Mucosa of descending colon (tissue), 3 donors: ENCODE results near the gene ACSL1. TPM values are rescaled to one million over a fixed set of nuclear protein-coding genes. Genes with fewer than 3 reads are reported as not detected.

Source experiments
- ATAC-seq: fragments of 200-7000 bp; cut with Tn5 transposase; one replicate; pipeline ENCODE4 v1.9.1; 2020; ENCODE audit warnings: mild to moderate bottlenecking, moderate library complexity
- DNase-seq, 3 donors: peaks; one replicate each; pipeline ENCODE4 v3.0.0-alpha.2; 2020
- H3K36me3 ChIP-seq: fragments of 200-600 bp; one replicate; pipeline ENCODE4 v1.8.0; 2021; ENCODE audit warnings: low read depth, mild to moderate bottlenecking
- H3K4me1 ChIP-seq: fragments of 200-600 bp; one replicate; pipeline ENCODE4 v1.8.0; 2021; ENCODE audit warnings: low read depth, mild to moderate bottlenecking
- H3K4me3 ChIP-seq: fragments of 200-600 bp; one replicate; pipeline ENCODE4 v1.8.0; 2021; ENCODE audit warnings: mild to moderate bottlenecking
- H3K9me3 ChIP-seq: fragments of 200-600 bp; one replicate; pipeline ENCODE4 v1.8.0; 2021; ENCODE audit warnings: mild to moderate bottlenecking
- intact Hi-C, 2 donors: fragments of 100-400 bp; cut with DNase I in 1 of 2; cut with micrococcal nuclease in 1 of 2; formaldehyde crosslinking; loops; one replicate each; pipeline versions ENCODE4 v1.11.0 to v1.11.1; 2022; cut with DNase I, micrococcal nuclease
- total RNA-seq, 3 donors: library from RNA; stranded (reverse); fragmentation: NEBNext Ultra II Directional in 2 of 3; extraction: Animal tissue kit (Norgen Biotek cat#: 25700) in 2 of 3; gene quantifications; one replicate each; pipeline versions ENCODE4 v1.2.1 to v1.2.4, GENCODE V29; 2021 to 2023
- TF ChIP-seq, protein P1 (sequence below): fragments of 200-600 bp; IDR thresholded peaks from one replicate; pipeline ENCODE4 v1.8.0; 2022; ENCODE audit warnings: antibody characterized with exemption, mild to moderate bottlenecking
- donor health status: DM: no; HTN: no; CAD: no; lungs with moderate emphysema.
- donor health status: DM: no; HTN: no; CAD: no.
- donor health status: DM: no; HTN: yes; CAD: no.

ACSL1 gene
- total RNA-seq, 3 donors from 2014 or later: 37.4 to 51.4 (median 39.0) TPM

GRCh38 chr4:184734758-184735157 is 91.0 kb downstream of the ACSL1 start:
- no peaks in the 10 kb centered on the region for H3K4me1 ChIP-seq
- ATAC-seq (no peak), DNase-seq (no peak)
- intact Hi-C loops: no loop called here
- peak overlapping the region; percentile 62 for H3K4me3 ChIP-seq
- H3K36me3 ChIP-seq: no peaks in the 10 kb centered on the region
- TF ChIP-seq, protein P1, sequence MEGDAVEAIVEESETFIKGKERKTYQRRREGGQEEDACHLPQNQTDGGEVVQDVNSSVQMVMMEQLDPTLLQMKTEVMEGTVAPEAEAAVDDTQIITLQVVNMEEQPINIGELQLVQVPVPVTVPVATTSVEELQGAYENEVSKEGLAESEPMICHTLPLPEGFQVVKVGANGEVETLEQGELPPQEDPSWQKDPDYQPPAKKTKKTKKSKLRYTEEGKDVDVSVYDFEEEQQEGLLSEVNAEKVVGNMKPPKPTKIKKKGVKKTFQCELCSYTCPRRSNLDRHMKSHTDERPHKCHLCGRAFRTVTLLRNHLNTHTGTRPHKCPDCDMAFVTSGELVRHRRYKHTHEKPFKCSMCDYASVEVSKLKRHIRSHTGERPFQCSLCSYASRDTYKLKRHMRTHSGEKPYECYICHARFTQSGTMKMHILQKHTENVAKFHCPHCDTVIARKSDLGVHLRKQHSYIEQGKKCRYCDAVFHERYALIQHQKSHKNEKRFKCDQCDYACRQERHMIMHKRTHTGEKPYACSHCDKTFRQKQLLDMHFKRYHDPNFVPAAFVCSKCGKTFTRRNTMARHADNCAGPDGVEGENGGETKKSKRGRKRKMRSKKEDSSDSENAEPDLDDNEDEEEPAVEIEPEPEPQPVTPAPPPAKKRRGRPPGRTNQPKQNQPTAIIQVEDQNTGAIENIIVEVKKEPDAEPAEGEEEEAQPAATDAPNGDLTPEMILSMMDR: no peak
- H3K9me3 ChIP-seq: no peaks in the 10 kb centered on the region

DNA sequence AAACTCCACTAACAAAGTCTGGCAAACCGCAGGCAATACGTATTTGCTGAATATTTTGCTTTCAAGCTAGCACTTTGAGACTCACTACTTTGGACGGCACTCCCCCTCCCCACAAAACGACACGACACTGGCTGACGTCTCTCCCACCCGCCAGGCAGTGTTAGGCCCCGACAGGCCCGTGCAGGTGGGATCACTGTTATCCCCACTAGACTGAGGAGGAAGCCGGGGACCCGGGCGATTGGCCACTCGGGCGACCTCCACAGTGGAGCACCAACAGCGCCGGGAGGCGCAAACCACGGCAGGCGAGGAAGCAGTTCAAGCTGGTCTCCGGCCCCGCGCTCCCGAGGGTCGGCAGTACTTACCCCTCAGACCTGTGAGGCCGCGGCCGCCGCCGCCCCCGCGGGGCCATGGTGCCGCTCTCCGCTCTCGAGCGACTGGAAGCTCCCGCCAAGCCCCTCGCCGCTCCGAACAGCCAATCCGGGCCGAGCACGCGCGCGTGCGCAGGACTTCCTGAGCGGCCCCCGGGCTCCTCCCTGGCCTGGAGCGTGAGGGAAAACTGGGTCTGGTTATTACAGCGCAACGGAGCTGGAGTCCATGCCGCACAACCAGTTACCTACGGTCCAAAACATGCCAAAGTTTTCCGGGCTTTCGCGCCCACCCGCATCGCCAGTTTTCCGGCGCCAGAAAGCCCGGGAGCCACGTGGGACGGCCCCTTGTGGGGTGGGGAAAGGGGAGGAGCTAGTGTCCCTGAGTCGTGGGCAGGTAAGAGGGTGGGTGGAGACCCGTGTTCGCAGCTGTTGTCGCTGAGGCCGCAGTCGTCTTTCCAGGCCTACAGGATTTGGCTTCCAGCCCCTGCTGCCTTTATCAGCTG is 91.9 kb downstream of the ACSL1 start, which contains the start of gene CENPU:
Gene CENPU, minus strand, starts transcription at position 443 of the 871 bp plus-strand sequence. Its CDS starts 34 bp downstream, at position 409.
- Histone ChIP-seq H3K9me3 (no peaks in the 10 kb centered on the region), H3K4me1 (no peaks in the 10 kb centered on the region), H3K4me3 (peak within 1 kb of the TSS; percentile 62), H3K36me3 (no peaks in the 10 kb centered on the region)
- peak; percentile 96 to 98 (median 97) for DNase-seq
- ATAC-seq: peak; percentile 98
- intact Hi-C loops: no loop called here
- TF ChIP-seq, protein P1: no peak

DNA sequence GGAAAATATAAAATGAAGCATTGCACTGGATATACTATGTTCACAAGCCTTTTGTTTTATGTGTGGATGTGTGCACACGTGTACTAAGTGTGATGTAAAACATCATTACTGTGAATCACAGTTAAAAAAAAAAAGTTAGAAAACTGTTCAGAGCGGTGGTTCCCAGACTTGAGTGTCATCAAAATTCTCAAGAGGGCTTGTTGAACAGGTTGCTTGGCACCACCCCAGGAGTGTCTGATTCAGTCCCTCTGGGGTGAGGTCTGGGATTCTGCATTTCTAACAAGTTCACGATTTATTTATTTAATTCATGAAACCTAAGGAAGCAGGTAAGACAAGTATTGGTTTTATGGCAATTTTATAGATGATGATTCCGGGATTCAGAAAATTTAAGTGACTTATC is 93.6 kb downstream of the ACSL1 start:
- DNase-seq (no peak), ATAC-seq (no peak)
- intact Hi-C loops: no loop called here
- Histone ChIP-seq H3K4me3 (no peak overlapping the region), H3K4me1 (no peaks in the 10 kb centered on the region), H3K36me3 (no peaks in the 10 kb centered on the region), H3K9me3 (no peaks in the 10 kb centered on the region)
- TF ChIP-seq, protein P1: no peak

GRCh38 chr4:184731056-184731455 is 94.7 kb downstream of the ACSL1 start:
- Histone ChIP-seq H3K9me3 (no peaks in the 10 kb centered on the region), H3K36me3 (no peaks in the 10 kb centered on the region), H3K4me3 (no peak overlapping the region), H3K4me1 (no peaks in the 10 kb centered on the region)
- TF ChIP-seq, protein P1: no peak
- DNase-seq (no peak), ATAC-seq (no peak)
- intact Hi-C loops: no loop called here

- no peaks in the 10 kb centered on the region for H3K4me1 ChIP-seq
- ATAC-seq (no peak), DNase-seq (no peak)
- H3K4me3 ChIP-seq: no peak overlapping the region
- TF ChIP-seq, protein P1: no peak
- intact Hi-C loops: no loop called here
- no peaks in the 10 kb centered on the region for H3K9me3 ChIP-seq
- no peaks in the 10 kb centered on the region for H3K36me3 ChIP-seq
These were observed 95.8 kb downstream of the ACSL1 start for GRCh38 chr4:184729946-184730345.
